Measurements from ENCODE around the gene NAGS. TPM values are rescaled to one million over a fixed set of nuclear protein-coding genes. Genes with fewer than 3 reads are reported as not detected.

Gene NAGS
- total and polyA plus RNA-seq, 2 experiments from 2014 or later: 4.2 to 7.2 TPM

DNA sequence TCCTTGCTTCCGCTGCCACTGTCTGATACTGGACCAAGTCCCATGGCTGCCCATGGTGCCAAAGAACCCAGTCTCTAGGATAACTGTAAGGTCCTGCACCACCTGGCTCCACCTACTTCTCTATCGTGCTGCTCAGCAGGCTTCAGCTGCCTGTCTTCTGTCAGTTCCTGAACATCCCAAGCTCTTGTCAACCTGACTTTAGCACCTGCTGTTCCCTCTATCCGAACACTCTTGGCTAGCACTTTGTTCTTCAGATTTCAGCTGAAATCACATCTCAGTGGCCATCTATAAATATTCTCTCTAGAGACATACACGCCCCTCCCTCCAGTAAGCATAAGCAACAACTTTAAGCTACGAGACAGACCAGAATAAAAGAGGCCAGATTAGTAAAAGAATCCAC, 25.3 kb downstream of the NAGS start:
- H3K9me3 Mint-ChIP-seq: no peaks in the 10 kb centered on the region
- H3K4me1 Mint-ChIP-seq: no peaks in the 10 kb centered on the region
- peaks cover 40% of the 10 kb centered on the region for H3K36me3 Mint-ChIP-seq (ENCODE audit: low read depth)
- no peaks in the 10 kb centered on the region for H3K4me1 ChIP-seq (ENCODE audit: insufficient read depth)
- H3K36me3 ChIP-seq (ENCODE audit: insufficient read depth): peaks cover 10% of the 10 kb centered on the region
- H3K79me2 ChIP-seq (replicated peaks; ENCODE audit: insufficient read depth): 0 out of 2 replicates have a peak, but pooled peaks cover 2% of the 10 kb centered on the region
- H2AFZ ChIP-seq: no peak overlapping the region
- H3F3A ChIP-seq (replicated peaks; ENCODE audit: low read depth): peaks cover 16% of the 10 kb centered on the region
- DNase-seq (ENCODE audit: low spot score): no peak
- H3K4me3 ChIP-seq: no peak overlapping the region
- no peaks in the 10 kb centered on the region for H3K27me3 ChIP-seq (ENCODE audit: insufficient read depth)
- H3K27ac Mint-ChIP-seq: no peak overlapping the region
- H3K4me3 Mint-ChIP-seq: no peak overlapping the region
- H3K9me2 ChIP-seq (ENCODE audit: insufficient read depth): no peaks in the 10 kb centered on the region
- H3K27me3 Mint-ChIP-seq (ENCODE audit: insufficient read depth, low read depth, poor library complexity): peaks cover 3% of the 10 kb centered on the region
- ATAC-seq: no peak
- no peak overlapping the region for H3K27ac ChIP-seq (ENCODE audit: low read depth)
- no peak for TF ChIP-seq ZNF114 (CRISPR knock-in tag; IDR thresholded peaks at IDR 0.05)
- no peak for TF ChIP-seq NANOG (IDR thresholded peaks at IDR 0.05; ENCODE audit: borderline replicate concordance)
- TF ChIP-seq JUNB (IDR thresholded peaks at IDR 0.05; ENCODE audit: unreplicated experiment): no peak
- TF ChIP-seq, protein P1, sequence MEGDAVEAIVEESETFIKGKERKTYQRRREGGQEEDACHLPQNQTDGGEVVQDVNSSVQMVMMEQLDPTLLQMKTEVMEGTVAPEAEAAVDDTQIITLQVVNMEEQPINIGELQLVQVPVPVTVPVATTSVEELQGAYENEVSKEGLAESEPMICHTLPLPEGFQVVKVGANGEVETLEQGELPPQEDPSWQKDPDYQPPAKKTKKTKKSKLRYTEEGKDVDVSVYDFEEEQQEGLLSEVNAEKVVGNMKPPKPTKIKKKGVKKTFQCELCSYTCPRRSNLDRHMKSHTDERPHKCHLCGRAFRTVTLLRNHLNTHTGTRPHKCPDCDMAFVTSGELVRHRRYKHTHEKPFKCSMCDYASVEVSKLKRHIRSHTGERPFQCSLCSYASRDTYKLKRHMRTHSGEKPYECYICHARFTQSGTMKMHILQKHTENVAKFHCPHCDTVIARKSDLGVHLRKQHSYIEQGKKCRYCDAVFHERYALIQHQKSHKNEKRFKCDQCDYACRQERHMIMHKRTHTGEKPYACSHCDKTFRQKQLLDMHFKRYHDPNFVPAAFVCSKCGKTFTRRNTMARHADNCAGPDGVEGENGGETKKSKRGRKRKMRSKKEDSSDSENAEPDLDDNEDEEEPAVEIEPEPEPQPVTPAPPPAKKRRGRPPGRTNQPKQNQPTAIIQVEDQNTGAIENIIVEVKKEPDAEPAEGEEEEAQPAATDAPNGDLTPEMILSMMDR (conservative IDR thresholded peaks at IDR 0.05; ENCODE audit: low read depth in 2 of 2): no peak
- TF ChIP-seq STAT1 (IDR thresholded peaks at IDR 0.05; ENCODE audit: unreplicated experiment): no peak
- TF ChIP-seq EZH2phosphoT487 (IDR thresholded peaks at IDR 0.05; ENCODE audit: unreplicated experiment): no peak
- TF ChIP-seq POLR2AphosphoS5 (IDR thresholded peaks at IDR 0.05; ENCODE audit: low read depth): no peak; the same call in 1 of the 2 replicates
- TF ChIP-seq, protein P2, sequence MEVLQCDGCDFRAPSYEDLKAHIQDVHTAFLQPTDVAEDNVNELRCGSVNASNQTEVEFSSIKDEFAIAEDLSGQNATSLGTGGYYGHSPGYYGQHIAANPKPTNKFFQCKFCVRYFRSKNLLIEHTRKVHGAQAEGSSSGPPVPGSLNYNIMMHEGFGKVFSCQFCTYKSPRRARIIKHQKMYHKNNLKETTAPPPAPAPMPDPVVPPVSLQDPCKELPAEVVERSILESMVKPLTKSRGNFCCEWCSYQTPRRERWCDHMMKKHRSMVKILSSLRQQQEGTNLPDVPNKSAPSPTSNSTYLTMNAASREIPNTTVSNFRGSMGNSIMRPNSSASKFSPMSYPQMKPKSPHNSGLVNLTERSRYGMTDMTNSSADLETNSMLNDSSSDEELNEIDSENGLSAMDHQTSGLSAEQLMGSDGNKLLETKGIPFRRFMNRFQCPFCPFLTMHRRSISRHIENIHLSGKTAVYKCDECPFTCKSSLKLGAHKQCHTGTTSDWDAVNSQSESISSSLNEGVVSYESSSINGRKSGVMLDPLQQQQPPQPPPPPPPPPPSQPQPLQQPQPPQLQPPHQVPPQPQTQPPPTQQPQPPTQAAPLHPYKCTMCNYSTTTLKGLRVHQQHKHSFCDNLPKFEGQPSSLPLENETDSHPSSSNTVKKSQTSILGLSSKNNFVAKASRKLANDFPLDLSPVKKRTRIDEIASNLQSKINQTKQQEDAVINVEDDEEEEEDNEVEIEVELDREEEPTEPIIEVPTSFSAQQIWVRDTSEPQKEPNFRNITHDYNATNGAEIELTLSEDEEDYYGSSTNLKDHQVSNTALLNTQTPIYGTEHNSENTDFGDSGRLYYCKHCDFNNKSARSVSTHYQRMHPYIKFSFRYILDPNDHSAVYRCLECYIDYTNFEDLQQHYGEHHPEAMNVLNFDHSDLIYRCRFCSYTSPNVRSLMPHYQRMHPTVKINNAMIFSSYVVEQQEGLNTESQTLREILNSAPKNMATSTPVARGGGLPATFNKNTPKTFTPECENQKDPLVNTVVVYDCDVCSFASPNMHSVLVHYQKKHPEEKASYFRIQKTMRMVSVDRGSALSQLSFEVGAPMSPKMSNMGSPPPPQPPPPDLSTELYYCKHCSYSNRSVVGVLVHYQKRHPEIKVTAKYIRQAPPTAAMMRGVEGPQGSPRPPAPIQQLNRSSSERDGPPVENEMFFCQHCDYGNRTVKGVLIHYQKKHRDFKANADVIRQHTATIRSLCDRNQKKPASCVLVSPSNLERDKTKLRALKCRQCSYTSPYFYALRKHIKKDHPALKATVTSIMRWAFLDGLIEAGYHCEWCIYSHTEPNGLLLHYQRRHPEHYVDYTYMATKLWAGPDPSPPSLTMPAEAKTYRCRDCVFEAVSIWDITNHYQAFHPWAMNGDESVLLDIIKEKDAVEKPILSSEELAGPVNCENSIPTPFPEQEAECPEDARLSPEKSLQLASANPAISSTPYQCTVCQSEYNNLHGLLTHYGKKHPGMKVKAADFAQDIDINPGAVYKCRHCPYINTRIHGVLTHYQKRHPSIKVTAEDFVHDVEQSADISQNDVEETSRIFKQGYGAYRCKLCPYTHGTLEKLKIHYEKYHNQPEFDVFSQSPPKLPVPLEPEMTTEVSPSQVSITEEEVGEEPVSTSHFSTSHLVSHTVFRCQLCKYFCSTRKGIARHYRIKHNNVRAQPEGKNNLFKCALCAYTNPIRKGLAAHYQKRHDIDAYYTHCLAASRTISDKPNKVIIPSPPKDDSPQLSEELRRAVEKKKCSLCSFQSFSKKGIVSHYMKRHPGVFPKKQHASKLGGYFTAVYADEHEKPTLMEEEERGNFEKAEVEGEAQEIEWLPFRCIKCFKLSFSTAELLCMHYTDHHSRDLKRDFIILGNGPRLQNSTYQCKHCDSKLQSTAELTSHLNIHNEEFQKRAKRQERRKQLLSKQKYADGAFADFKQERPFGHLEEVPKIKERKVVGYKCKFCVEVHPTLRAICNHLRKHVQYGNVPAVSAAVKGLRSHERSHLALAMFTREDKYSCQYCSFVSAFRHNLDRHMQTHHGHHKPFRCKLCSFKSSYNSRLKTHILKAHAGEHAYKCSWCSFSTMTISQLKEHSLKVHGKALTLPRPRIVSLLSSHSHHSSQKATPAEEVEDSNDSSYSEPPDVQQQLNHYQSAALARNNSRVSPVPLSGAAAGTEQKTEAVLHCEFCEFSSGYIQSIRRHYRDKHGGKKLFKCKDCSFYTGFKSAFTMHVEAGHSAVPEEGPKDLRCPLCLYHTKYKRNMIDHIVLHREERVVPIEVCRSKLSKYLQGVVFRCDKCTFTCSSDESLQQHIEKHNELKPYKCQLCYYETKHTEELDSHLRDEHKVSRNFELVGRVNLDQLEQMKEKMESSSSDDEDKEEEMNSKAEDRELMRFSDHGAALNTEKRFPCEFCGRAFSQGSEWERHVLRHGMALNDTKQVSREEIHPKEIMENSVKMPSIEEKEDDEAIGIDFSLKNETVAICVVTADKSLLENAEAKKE (CRISPR knock-in tag; IDR thresholded peaks at IDR 0.05): no peak
- no peak for TF ChIP-seq CREB1 (CRISPR knock-in tag; IDR thresholded peaks at IDR 0.05; ENCODE audit: low read depth)
- TF ChIP-seq ZNF331 (CRISPR knock-in tag; IDR thresholded peaks at IDR 0.05; ENCODE audit: low read depth): no peak
- no peak for TF ChIP-seq EZH2 (IDR thresholded peaks at IDR 0.05; ENCODE audit: low read depth, unreplicated experiment)
- TF ChIP-seq ETS1 (IDR thresholded peaks at IDR 0.05): no peak
- TF ChIP-seq, protein P3, sequence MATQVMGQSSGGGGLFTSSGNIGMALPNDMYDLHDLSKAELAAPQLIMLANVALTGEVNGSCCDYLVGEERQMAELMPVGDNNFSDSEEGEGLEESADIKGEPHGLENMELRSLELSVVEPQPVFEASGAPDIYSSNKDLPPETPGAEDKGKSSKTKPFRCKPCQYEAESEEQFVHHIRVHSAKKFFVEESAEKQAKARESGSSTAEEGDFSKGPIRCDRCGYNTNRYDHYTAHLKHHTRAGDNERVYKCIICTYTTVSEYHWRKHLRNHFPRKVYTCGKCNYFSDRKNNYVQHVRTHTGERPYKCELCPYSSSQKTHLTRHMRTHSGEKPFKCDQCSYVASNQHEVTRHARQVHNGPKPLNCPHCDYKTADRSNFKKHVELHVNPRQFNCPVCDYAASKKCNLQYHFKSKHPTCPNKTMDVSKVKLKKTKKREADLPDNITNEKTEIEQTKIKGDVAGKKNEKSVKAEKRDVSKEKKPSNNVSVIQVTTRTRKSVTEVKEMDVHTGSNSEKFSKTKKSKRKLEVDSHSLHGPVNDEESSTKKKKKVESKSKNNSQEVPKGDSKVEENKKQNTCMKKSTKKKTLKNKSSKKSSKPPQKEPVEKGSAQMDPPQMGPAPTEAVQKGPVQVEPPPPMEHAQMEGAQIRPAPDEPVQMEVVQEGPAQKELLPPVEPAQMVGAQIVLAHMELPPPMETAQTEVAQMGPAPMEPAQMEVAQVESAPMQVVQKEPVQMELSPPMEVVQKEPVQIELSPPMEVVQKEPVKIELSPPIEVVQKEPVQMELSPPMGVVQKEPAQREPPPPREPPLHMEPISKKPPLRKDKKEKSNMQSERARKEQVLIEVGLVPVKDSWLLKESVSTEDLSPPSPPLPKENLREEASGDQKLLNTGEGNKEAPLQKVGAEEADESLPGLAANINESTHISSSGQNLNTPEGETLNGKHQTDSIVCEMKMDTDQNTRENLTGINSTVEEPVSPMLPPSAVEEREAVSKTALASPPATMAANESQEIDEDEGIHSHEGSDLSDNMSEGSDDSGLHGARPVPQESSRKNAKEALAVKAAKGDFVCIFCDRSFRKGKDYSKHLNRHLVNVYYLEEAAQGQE (IDR thresholded peaks at IDR 0.05; ENCODE audit: unreplicated experiment): no peak
- no peak overlapping the region for H3K4me2 ChIP-seq
- H4K20me1 ChIP-seq (replicated peaks; ENCODE audit: insufficient read depth): peaks cover 22% of the 10 kb centered on the region
